GM23338 (cell line): ENCODE measurements around the gene GGT5. TPM values are rescaled to one million over a fixed set of nuclear protein-coding genes. Genes with fewer than 3 reads are reported as not detected.

Source experiments
- ATAC-seq: fragments of 200-7000 bp; cut with Tn5 transposase; 3 replicates; pipeline ENCODE4 v1.9.1; 2020
- DNase-seq: peaks from one replicate; pipeline ENCODE4 v3.0.0-alpha.2; 2015; ENCODE audit warnings: low spot score
- H2AFZ ChIP-seq: fragments of 200-600 bp; sonication (generic); 2 replicates; pipeline ENCODE4 v1.8.0; 2016; ENCODE audit warnings: antibody characterized with exemption, mild to moderate bottlenecking, moderate library complexity
- H3F3A ChIP-seq: fragments of 200-600 bp; sonication (generic); replicated peaks from 2 replicates; pipeline ENCODE4 v1.8.0; 2017; ENCODE audit warnings: antibody characterized with exemption, mixed run types, low read depth
- H3K27ac ChIP-seq: fragments of 200-600 bp; sonication (generic); 2 replicates; pipeline ENCODE4 v1.6.1; 2016; ENCODE audit warnings: low read depth
- H3K27me3 ChIP-seq: fragments of 200-600 bp; sonication (generic); 2 replicates; pipeline ENCODE4 v1.8.0; 2016; ENCODE audit warnings: mild to moderate bottlenecking, mixed run types, moderate library complexity; ENCODE audit not compliant: insufficient read depth
- H3K36me3 ChIP-seq: fragments of 200-600 bp; sonication (generic); 2 replicates; pipeline ENCODE4 v1.8.0; 2016; ENCODE audit warnings: mild to moderate bottlenecking; ENCODE audit not compliant: insufficient read depth
- H3K4me1 ChIP-seq: fragments of 200-600 bp; sonication (generic); 2 replicates; pipeline ENCODE4 v1.8.0; 2016; ENCODE audit warnings: mild to moderate bottlenecking, moderate library complexity; ENCODE audit not compliant: insufficient read depth
- H3K4me2 ChIP-seq: fragments of 200-600 bp; sonication (generic); 2 replicates; pipeline ENCODE4 v1.7.1; 2017; ENCODE audit warnings: mixed run types
- H3K4me3 ChIP-seq: fragments of 200-600 bp; sonication (generic); 2 replicates; pipeline ENCODE4 v1.6.1; 2016; ENCODE audit warnings: mixed run types
- H3K79me2 ChIP-seq: fragments of 200-600 bp; sonication (generic); replicated peaks from 2 replicates; pipeline ENCODE4 v1.8.0; 2017; ENCODE audit warnings: mild to moderate bottlenecking; ENCODE audit not compliant: insufficient read depth
- H3K9me2 ChIP-seq: fragments of 200-600 bp; sonication (generic); 2 replicates; pipeline ENCODE4 v1.8.0; 2017; ENCODE audit not compliant: insufficient read depth
- H4K20me1 ChIP-seq: fragments of 200-600 bp; sonication (generic); replicated peaks from 2 replicates; pipeline ENCODE4 v1.8.0; 2017; ENCODE audit warnings: mild to moderate bottlenecking; ENCODE audit not compliant: insufficient read depth
- H3K27ac Mint-ChIP-seq: 2 replicates; pipeline ENCODE4 v1.8.0; 2020; ENCODE audit warnings: inconsistent platforms, mild to moderate bottlenecking, moderate library complexity, mixed read lengths
- H3K27me3 Mint-ChIP-seq: 3 replicates; pipeline ENCODE4 v1.8.0; 2022; ENCODE audit warnings: low read depth, mild to moderate bottlenecking, moderate library complexity, mixed read lengths, inconsistent platforms; ENCODE audit not compliant: insufficient read depth, poor library complexity
- H3K36me3 Mint-ChIP-seq: 3 replicates; pipeline ENCODE4 v1.8.0; 2021; ENCODE audit warnings: low read depth, mild to moderate bottlenecking, inconsistent platforms, moderate library complexity, mixed read lengths
- H3K4me1 Mint-ChIP-seq: 3 replicates; pipeline ENCODE4 v1.8.0; 2020; ENCODE audit warnings: mild to moderate bottlenecking, inconsistent platforms, mixed read lengths
- H3K4me3 Mint-ChIP-seq: 3 replicates; pipeline ENCODE4 v1.8.0; 2021; ENCODE audit warnings: moderate library complexity, mild to moderate bottlenecking, inconsistent platforms, mixed read lengths
- H3K9me3 Mint-ChIP-seq: 3 replicates; pipeline ENCODE4 v1.8.0; 2020; ENCODE audit warnings: moderate library complexity, mild to moderate bottlenecking, inconsistent platforms, mixed read lengths
- CREB1 ChIP-seq: fragments of 250-450 bp; sonication (Bioruptor Pico); IDR thresholded peaks from 2 replicates; pipeline ENCODE4 v1.5.0; 2020; ENCODE audit warnings: low read depth, mild to moderate bottlenecking, moderate library complexity
- CTCF ChIP-seq, 2 experiments: fragments of 200-600 bp in 1 of 2; sonication (generic) in 1 of 2; conservative IDR thresholded peaks; 2 replicates each; pipeline versions ENCODE4 v1.5.1 to v1.6.1; 2016 to 2017; ENCODE audit warnings: antibody characterized with exemption in 2 of 2, low read depth in 2 of 2, mild to moderate bottlenecking in 2 of 2, moderate library complexity in 1 of 2
- ETS1 ChIP-seq: IDR thresholded peaks from 2 replicates; pipeline ENCODE4 v1.6.1; 2016; ENCODE audit warnings: antibody characterized with exemption
- EZH2phosphoT487 ChIP-seq: fragments of 200-600 bp; sonication (generic); IDR thresholded peaks from one replicate; pipeline ENCODE4 v1.8.1; 2018; ENCODE audit warnings: antibody characterized with exemption; ENCODE audit not compliant: unreplicated experiment
- REST ChIP-seq: IDR thresholded peaks from one replicate; pipeline ENCODE4 v1.6.1; 2018; ENCODE audit warnings: antibody characterized with exemption; ENCODE audit not compliant: unreplicated experiment
- STAT1 ChIP-seq: IDR thresholded peaks from one replicate; pipeline ENCODE4 v1.6.1; 2016; ENCODE audit warnings: antibody characterized with exemption; ENCODE audit not compliant: unreplicated experiment
- ZNF331 ChIP-seq: fragments of 250-450 bp; sonication (Bioruptor Pico); IDR thresholded peaks from 2 replicates; pipeline ENCODE4 v1.5.0; 2020; ENCODE audit warnings: low read depth, mild to moderate bottlenecking, moderate library complexity
- polyA plus RNA-seq: library from polyadenylated mRNA; unstranded; fragments of >200 nt; fragmentation: Nextera tagmentation; extraction: Ambion mirVana; gene quantifications from 2 replicates; pipeline ENCODE4 v1.2.1, GENCODE V29; 2016
- total RNA-seq: library from RNA; depleted of rRNA; stranded (reverse); fragments of >200 nt; shearing (Covaris generic); gene quantifications from 2 replicates; pipeline ENCODE4 v1.2.3, GENCODE V29; 2014

Gene GGT5
- total and polyA plus RNA-seq, 2 experiments from 2014 or later: not detected

GRCh38 chr22:24219750-24220149 is 25.1 kb downstream of the GGT5 start:
- no peak for DNase-seq

More at GRCh38 chr22:24219750-24220149, 25.1 kb downstream of the GGT5 start:
- no peaks in the 10 kb centered on the region for H3F3A ChIP-seq
- H3K27ac Mint-ChIP-seq: no peak overlapping the region
- ATAC-seq: no peak
- no peaks in the 10 kb centered on the region; the same call in 2 of the 3 replicates for H3K4me1 Mint-ChIP-seq
- H3K27me3 ChIP-seq: no peaks in the 10 kb centered on the region
- H2AFZ ChIP-seq: no peak overlapping the region
- H3K4me2 ChIP-seq: no peak overlapping the region
- H3K4me3 Mint-ChIP-seq: no peak overlapping the region
- no peak overlapping the region for H3K27ac ChIP-seq
- H3K36me3 Mint-ChIP-seq: 0 out of 3 replicates have a peak, but pooled peaks cover 3% of the 10 kb centered on the region
- peaks cover 3% of the 10 kb centered on the region; the same call in 1 of the 3 replicates for H3K9me3 Mint-ChIP-seq
- H4K20me1 ChIP-seq: no peaks in the 10 kb centered on the region
- no peaks in the 10 kb centered on the region for H3K9me2 ChIP-seq
- no peak overlapping the region for H3K4me3 ChIP-seq
- no peaks in the 10 kb centered on the region for H3K4me1 ChIP-seq
- H3K36me3 ChIP-seq: no peaks in the 10 kb centered on the region
- H3K27me3 Mint-ChIP-seq: peaks cover 6% of the 10 kb centered on the region
- H3K79me2 ChIP-seq: no peaks in the 10 kb centered on the region
- no peak for TF ChIP-seq ZNF331 (CRISPR knock-in tag)
- TF ChIP-seq REST: no peak
- TF ChIP-seq EZH2phosphoT487: no peak
- no peak for TF ChIP-seq STAT1
- no peak for TF ChIP-seq ETS1
- no peak for TF ChIP-seq CREB1
- no peak for TF ChIP-seq CTCF (conservative IDR thresholded peaks at IDR 0.05; ENCODE audit: low read depth in 2 of 2)
